IMR-90 (cell line): ENCODE measurements around the gene RAB26. TPM values are rescaled to one million over a fixed set of nuclear protein-coding genes. Genes with fewer than 3 reads are reported as not detected.
A peak's percentile ranks its signal among the peaks of the same experiment; 100 is the strongest.
"Not testable (repeated sequence)": the region's sequence is repeated elsewhere in the genome, so short reads cannot be mapped to it uniquely, and the experiment has no call there.

Experiments used
- ATAC-seq: fragments of 200-7000 bp; cut with Tn5 transposase; 2 replicates; pipeline ENCODE4 v1.9.1; 2020; ENCODE audit warnings: low read depth, mild to moderate bottlenecking, moderate library complexity
- BruUV-seq: library from RNA; stranded (reverse); fragments of 400-500 nt; replicated peaks from 2 replicates; lab custom pipeline; 2021; lab: Mats Ljungman, UMichigan
- CTCF ChIA-PET: fragments of 300-600 bp; formaldehyde crosslinking; extraction: SDS; loops from one replicate; lab custom pipeline; 2021; ENCODE audit warnings: antibody characterized with exemption; lab: Yijun Ruan, JAX
- POLR2A ChIA-PET: fragments of 300-600 bp; sonication (Branson Sonifier 250); formaldehyde crosslinking; loops from one replicate; lab custom pipeline; 2022; ENCODE audit warnings: antibody characterized with exemption; ENCODE audit not compliant: unreplicated experiment; lab: Charles Lee
- DNase-seq: peaks from one replicate; pipeline ENCODE4 v3.0.0; 2013
- H2AFZ ChIP-seq: replicated peaks from 2 replicates; pipeline ENCODE3; 2013; ENCODE audit warnings: low read length, mild to moderate bottlenecking; ENCODE audit not compliant: poor library complexity
- H2AK5ac ChIP-seq: 2 replicates; pipeline ENCODE4 v1.6.1; 2013; ENCODE audit warnings: low read depth, low read length, inconsistent platforms
- H2AK9ac ChIP-seq: replicated peaks from 2 replicates; pipeline ENCODE3; 2013; ENCODE audit warnings: mild to moderate bottlenecking, low read depth, low read length, moderate library complexity; ENCODE audit not compliant: poor library complexity
- H2BK120ac ChIP-seq: 2 replicates; pipeline ENCODE4 v1.6.1; 2013; ENCODE audit warnings: low read depth, low read length, inconsistent platforms
- H2BK15ac ChIP-seq: 3 replicates; pipeline ENCODE4 v1.6.1; 2013; ENCODE audit warnings: low read depth, low read length, inconsistent platforms
- H2BK20ac ChIP-seq: 2 replicates; pipeline ENCODE4 v1.6.1; 2013; ENCODE audit warnings: low read depth, mild to moderate bottlenecking, inconsistent platforms, low read length, moderate library complexity
- H2BK5ac ChIP-seq: 2 replicates; pipeline ENCODE4 v1.6.1; 2013; ENCODE audit warnings: mild to moderate bottlenecking, low read depth, low read length, inconsistent platforms; ENCODE audit not compliant: poor library complexity, severe bottlenecking
- H3K14ac ChIP-seq: replicated peaks from 2 replicates; pipeline ENCODE4 v1.6.1; 2013; ENCODE audit warnings: low read depth, low read length, inconsistent platforms
- H3K18ac ChIP-seq: 2 replicates; pipeline ENCODE4 v1.6.1; 2013; ENCODE audit warnings: low read depth, low read length, control low read depth
- H3K23ac ChIP-seq: 2 replicates; pipeline ENCODE4 v1.6.1; 2013; ENCODE audit warnings: low read depth, low read length, inconsistent platforms
- H3K27ac ChIP-seq: 2 replicates; pipeline ENCODE4 v1.5.1; 2013; ENCODE audit warnings: mild to moderate bottlenecking, control low read depth, low read length; ENCODE audit not compliant: insufficient read depth
- H3K27me3 ChIP-seq: 2 replicates; pipeline ENCODE4 v1.6.1; 2013; ENCODE audit warnings: low read length; ENCODE audit not compliant: control insufficient read depth, insufficient read depth
- H3K36me3 ChIP-seq: 2 replicates; pipeline ENCODE4 v1.6.1; 2013; ENCODE audit warnings: low read length, mixed read lengths; ENCODE audit not compliant: control insufficient read depth, insufficient read depth
- H3K4ac ChIP-seq: 2 replicates; pipeline ENCODE4 v1.6.1; 2013; ENCODE audit warnings: low read depth, low read length, inconsistent platforms
- H3K4me1 ChIP-seq: 2 replicates; pipeline ENCODE4 v1.6.1; 2013; ENCODE audit warnings: low read length, mixed read lengths; ENCODE audit not compliant: control insufficient read depth, insufficient read depth
- H3K4me2 ChIP-seq: 2 replicates; pipeline ENCODE4 v1.6.1; 2013; ENCODE audit warnings: low read depth, mild to moderate bottlenecking, control low read depth, low read length, moderate library complexity
- H3K4me3 ChIP-seq: 2 replicates; pipeline ENCODE4 v1.5.1; 2013; ENCODE audit warnings: low read depth, mild to moderate bottlenecking, control low read depth, low read length, moderate library complexity; ENCODE audit not compliant: insufficient read depth
- H3K56ac ChIP-seq: 2 replicates; pipeline ENCODE4 v1.6.1; 2013; ENCODE audit warnings: low read length, inconsistent platforms; ENCODE audit not compliant: insufficient read depth; ENCODE audit errors: extremely low read depth
- H3K79me1 ChIP-seq, 2 experiments: 2 replicates each; pipeline ENCODE4 v1.6.1; 2013; ENCODE audit warnings: low read length in 2 of 2, inconsistent platforms in 1 of 2, low read depth in 1 of 2
- H3K9ac ChIP-seq: 2 replicates; pipeline ENCODE4 v1.6.1; 2013; ENCODE audit warnings: low read depth, low read length, control low read depth
- H3K9me1 ChIP-seq: 2 replicates; pipeline ENCODE4 v1.6.1; 2013; ENCODE audit warnings: low read length, inconsistent platforms; ENCODE audit not compliant: insufficient read depth
- H3K9me3 ChIP-seq: 2 replicates; pipeline ENCODE4 v1.6.1; 2013; ENCODE audit warnings: low read length; ENCODE audit not compliant: control insufficient read depth, insufficient read depth
- H4K20me1 ChIP-seq: 2 replicates; pipeline ENCODE4 v1.6.1; 2013; ENCODE audit warnings: low read length, inconsistent platforms; ENCODE audit not compliant: insufficient read depth
- H4K5ac ChIP-seq: 2 replicates; pipeline ENCODE4 v1.6.1; 2013; ENCODE audit warnings: mild to moderate bottlenecking, low read depth, low read length, control low read depth
- H4K8ac ChIP-seq, 2 experiments: 2 replicates each; pipeline ENCODE4 v1.6.1; 2013; ENCODE audit warnings: low read depth in 2 of 2, low read length in 2 of 2, control low read depth in 1 of 2, inconsistent platforms in 1 of 2
- H4K91ac ChIP-seq: 2 replicates; pipeline ENCODE4 v1.6.1; 2013; ENCODE audit warnings: low read depth, low read length, inconsistent platforms; ENCODE audit not compliant: insufficient read depth
- WGBS, 2 experiments: methylation state at CpG; one replicate each; pipeline versions ENCODE4 v1.1.5 to v1.1.7; 2013; ENCODE audit warnings: missing lambda C conversion rate in 2 of 2; ENCODE audit not compliant: insufficient read length in 1 of 2; ENCODE audit errors: extremely low coverage in 2 of 2; 5-methylcytosine and 5-hydroxymethylcytosine counted together
- dilution Hi-C: fragments of 300-500 bp; cut with HindIII; formaldehyde crosslinking; loops from one replicate; pipeline ENCODE4 v1.14.3; 2018; ENCODE audit warnings: low sequenced_read_pairs; ENCODE audit not compliant: unreplicated experiment
- in situ Hi-C: fragments of 300-500 bp; cut with MboI; formaldehyde crosslinking; loops from 3 replicates; pipeline ENCODE4 v1.14.3; 2019; ENCODE audit warnings: low sequenced_read_pairs, inconsistent platforms, mixed read lengths
- intact Hi-C: fragments of 100-400 bp; cut with micrococcal nuclease; formaldehyde crosslinking; loops from 2 replicates; pipeline ENCODE4 v1.10.0; 2022
- polyA plus RNA-seq, 3 experiments: library from polyadenylated mRNA; depleted of rRNA; stranded (reverse); fragments of >200 nt; gene quantifications; 2 replicates each; pipeline ENCODE4 v1.2.3, GENCODE V29; 2012; ENCODE audit warnings: low replicate concordance in 1 of 3
- total RNA-seq: library from RNA; depleted of rRNA; stranded (reverse); fragments of >200 nt; gene quantifications from 2 replicates; pipeline ENCODE4 v1.2.3, GENCODE V29; 2012

RAB26 gene
- total and polyA plus RNA-seq, 2 of the 4 experiments (the other 2 are of a cell fraction), result 1.1 to 4.5 TPM

DNA sequence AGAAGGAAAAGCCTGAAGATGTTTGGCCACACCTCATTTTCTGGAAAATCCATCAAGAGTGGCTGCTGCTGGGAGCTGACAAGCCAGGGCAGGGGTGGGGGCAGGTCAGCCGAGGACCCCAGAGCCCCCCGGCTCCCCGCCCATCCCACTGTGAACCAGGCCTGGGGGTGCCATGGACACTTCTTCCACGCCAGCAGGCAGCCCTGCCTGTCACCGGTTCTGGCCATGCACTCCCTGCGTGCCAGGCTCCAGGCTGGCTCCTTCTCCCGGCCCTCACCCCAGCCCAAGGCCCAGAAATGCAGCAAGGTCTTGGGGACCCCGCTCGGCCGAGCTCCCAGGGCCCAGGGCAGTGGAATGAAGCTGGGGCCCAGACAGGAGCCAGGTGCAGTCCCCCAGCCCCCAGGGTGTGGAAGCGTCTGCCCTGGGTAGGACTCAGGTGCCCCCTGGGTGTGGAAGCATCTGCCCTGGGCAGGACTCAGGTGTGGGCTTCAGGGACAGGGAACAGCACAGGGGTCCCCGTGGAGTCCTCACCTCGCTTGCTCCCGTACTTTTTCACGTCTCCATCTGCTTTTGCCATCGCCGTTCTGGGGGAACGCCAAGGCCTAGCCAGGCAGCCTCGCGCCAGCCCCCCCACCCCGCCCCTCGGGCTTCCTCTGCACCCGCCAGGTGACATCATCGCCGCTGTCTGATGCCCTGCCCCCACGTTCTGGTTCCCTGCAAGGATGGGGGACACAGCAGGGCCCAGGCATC, 25.3 kb upstream of the RAB26 start:
- H3K23ac ChIP-seq, H3K14ac ChIP-seq, H4K5ac ChIP-seq, H4K91ac ChIP-seq, H3K4me2 ChIP-seq, H3K4ac ChIP-seq, POLR2A ChIA-PET, ATAC-seq, H4K8ac ChIP-seq, H3K27ac ChIP-seq, H2AFZ ChIP-seq, H3K56ac ChIP-seq, in situ Hi-C loops, CTCF ChIA-PET, H3K9ac ChIP-seq, H3K4me3 ChIP-seq, H2BK120ac ChIP-seq, H2BK15ac ChIP-seq, H2BK5ac ChIP-seq, H3K18ac ChIP-seq, H3K27me3 ChIP-seq, DNase-seq, H3K9me3 ChIP-seq, H2AK5ac ChIP-seq, intact Hi-C loops, H3K36me3 ChIP-seq, BruUV-seq, H3K9me1 ChIP-seq, dilution Hi-C loops, H2BK20ac ChIP-seq, H2AK9ac ChIP-seq: not testable (repeated sequence)
- H3K79me1 ChIP-seq, result peaks cover 7 to 28% of the 10 kb centered on the region in 2 experiments; a peak in 3 of 4 replicates
- peaks cover 23% of the 10 kb centered on the region for H4K20me1 ChIP-seq
- H3K4me1 ChIP-seq, result peaks cover 36% of the 10 kb centered on the region
- WGBS, 2 experiments, result no CpG with 5 or more reads among the region's 26 CpGs

DNA sequence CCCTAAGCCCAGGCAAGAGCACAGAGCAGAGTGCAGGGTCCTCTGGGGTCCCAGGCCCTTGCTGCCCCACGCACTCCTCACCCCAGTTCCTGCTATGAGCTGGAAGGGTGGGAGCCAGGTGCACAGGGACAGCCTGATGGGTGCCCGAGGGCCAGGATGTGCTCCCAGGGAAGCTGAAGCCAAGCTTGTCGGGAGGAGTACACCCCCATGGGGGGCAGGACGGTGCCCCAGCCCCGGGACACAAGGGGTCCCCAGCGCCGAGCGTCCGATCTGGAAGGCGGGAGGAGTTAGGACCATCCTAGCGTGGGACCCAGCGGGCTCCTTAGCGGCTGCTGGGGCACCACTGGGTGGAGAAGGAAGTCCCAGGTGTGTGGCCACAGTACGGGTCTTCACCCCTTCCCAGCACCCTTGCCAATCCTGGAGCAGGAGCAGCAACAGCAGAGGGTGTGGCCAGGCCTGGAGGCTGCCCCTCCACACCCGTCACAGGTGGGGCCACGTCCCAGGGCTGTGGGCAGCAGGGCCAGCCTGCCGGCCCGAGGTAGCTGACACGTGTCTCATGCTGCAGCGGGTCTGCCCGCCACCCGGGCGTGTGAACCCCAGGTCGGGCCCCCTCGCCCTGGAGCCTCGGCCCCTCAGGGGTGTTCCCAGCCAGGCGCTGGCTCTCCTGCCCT, 24.6 kb upstream of the RAB26 start:
- in situ Hi-C loops, H2AFZ ChIP-seq, DNase-seq, BruUV-seq, intact Hi-C loops, H3K27me3 ChIP-seq, H2AK9ac ChIP-seq, ATAC-seq, H3K36me3 ChIP-seq, H3K18ac ChIP-seq, H2BK20ac ChIP-seq, H3K9me3 ChIP-seq, H3K4me3 ChIP-seq, H4K5ac ChIP-seq, CTCF ChIA-PET, H3K14ac ChIP-seq, H3K4me2 ChIP-seq, H3K56ac ChIP-seq, dilution Hi-C loops, H3K9me1 ChIP-seq, POLR2A ChIA-PET, H3K23ac ChIP-seq, H2BK15ac ChIP-seq: not testable (repeated sequence)
- H3K79me1 ChIP-seq, result peaks cover 7 to 28% of the 10 kb centered on the region in 2 experiments; a peak in 3 of 4 replicates
- peak overlapping the region; percentile 47; the same call in 1 of the 2 replicates for H4K91ac ChIP-seq
- H2BK5ac ChIP-seq, result peak overlapping the region; percentile 96
- peak overlapping the region; percentile 88 for H2BK120ac ChIP-seq
- H3K27ac ChIP-seq, result peak overlapping the region; percentile 98
- H4K20me1 ChIP-seq, result peaks cover 30% of the 10 kb centered on the region
- H3K4ac ChIP-seq, result peak overlapping the region; percentile 93; the same call in 1 of the 2 replicates
- H3K9ac ChIP-seq, result peak overlapping the region; percentile 72
- no CpG with 5 or more reads among the region's 27 CpGs for WGBS, 2 experiments
- peaks cover 36% of the 10 kb centered on the region for H3K4me1 ChIP-seq
- peak overlapping the region; percentile 70 for H2AK5ac ChIP-seq
- peak overlapping the region; percentile 71 to 89; a peak in 1 of 4 replicates for H4K8ac ChIP-seq
